Stimulated activated CD8-positive, alpha-beta memory T cell treated with anti-CD3 and anti-CD28 coated beads, Interleukin-15, amount 100 ng/mL, for 24 hours (primary cell): ENCODE data around the gene HASPIN.

Experiments
- DNase-seq: peaks from one replicate; pipeline ENCODE4 v3.0.0-alpha.2; 2020; ENCODE audit warnings: low read depth

The HASPIN gene

DNA sequence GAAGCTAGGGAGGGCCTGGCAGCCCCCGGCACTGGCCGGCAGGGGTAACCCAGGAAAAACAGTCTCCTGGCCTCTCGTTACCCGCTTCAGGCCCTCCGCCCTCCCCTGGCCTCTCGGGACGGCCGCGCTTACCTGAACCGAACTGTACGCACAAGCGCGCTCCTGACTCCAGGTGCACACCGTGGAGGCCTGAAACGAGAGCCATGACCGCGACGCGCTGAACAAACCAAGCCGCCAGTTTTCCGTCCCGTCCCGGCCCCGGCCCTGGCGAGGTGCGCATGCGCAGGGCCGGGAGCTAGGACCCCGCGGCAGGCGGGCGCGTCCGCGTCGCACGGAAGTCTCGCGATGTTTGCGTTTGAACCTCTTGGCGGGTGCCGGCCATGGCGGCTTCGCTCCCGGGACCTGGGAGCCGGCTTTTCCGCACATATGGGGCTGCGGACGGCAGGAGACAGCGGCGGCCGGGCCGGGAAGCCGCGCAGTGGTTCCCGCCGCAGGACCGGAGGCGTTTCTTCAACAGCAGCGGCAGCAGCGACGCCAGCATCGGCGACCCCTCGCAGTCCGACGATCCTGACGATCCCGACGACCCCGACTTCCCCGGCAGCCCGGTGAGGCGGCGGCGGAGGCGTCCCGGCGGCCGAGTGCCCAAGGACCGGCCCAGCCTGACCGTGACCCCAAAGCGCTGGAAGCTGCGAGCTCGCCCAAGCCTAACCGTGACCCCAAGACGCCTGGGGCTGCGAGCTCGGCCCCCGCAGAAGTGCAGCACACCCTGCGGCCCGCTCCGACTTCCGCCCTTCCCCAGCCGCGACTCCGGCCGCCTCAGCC is at the start of gene HASPIN:
Gene HASPIN, plus strand, starts transcription at position 348 of the 822 bp plus-strand sequence. Its CDS starts 33 bp downstream, at position 381.
- DNase-seq: peak; percentile 90

- no peak for DNase-seq
These were observed 47.8 kb upstream of the HASPIN start for GRCh38 chr17:3675886-3676285.

DNA sequence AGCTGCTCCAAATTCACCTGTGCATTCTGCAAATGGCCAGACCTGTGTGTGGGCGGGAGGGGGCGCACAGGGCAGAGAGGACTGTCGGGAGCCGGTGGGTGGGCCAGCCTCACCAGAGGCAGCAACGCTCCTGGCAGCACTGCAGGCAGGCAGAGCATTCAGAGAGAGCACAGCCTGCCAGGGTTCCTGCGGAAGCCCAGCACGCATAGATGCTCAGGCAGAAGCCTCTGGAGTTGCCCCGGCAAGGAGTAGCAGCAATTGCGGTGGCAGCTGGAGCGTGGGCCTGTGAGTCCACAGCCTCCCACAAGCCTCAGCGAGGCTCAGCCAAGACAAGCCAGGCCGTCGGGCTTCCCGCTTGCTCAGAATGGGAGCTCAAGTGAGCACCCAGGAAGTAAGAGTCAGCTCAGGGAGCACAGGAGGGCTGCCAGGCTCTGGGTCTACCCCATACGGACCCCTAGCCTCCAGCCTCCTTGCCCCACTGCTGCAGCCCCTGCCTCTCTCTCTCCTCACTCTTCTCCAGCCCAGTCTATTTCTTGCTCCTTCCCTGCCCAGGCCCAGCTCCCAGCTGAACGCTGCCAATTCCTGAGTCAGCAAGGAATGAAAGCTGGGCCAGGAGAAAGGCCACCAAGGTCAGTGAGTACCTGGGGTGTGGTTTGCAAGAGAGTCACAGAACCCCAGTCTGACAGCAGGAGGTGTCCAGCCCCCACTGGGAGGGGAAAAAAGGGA is 45.4 kb upstream of the HASPIN start:
- no peak for DNase-seq

DNA sequence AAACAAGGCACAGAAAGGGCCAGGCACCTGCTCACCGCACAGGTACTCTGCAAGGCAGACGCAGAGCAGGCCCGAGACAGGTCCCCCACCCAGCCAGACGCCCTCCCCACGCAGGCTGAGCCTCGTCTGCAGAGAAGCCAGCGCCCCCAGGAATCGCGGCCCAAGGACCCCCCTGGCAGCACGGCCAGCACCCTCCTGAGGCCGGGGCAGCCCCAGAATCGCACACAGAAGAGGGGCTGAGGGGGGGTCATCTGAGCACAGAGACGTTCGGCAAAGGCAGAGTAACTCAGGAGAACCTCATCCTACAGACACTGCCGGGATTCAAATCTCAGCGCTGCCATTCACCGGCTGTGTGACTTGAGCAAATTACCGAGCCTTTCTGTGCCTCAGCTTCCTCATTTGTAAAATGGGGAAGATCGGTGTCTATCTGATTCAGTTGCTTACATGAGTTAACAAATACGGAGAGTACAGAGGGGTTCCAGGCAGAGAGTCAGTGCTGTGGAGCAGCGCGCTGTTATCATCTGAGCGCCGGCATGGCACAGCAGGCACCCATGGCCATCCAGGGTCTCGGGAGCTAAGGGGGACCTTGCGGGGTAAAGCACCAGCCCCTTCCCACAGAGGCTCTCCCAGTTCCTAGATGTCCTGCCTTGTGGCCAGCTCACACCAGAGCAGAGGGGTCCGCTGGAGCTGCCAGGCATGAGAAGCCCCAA is 44.7 kb upstream of the HASPIN start:
- no peak for DNase-seq

DNA sequence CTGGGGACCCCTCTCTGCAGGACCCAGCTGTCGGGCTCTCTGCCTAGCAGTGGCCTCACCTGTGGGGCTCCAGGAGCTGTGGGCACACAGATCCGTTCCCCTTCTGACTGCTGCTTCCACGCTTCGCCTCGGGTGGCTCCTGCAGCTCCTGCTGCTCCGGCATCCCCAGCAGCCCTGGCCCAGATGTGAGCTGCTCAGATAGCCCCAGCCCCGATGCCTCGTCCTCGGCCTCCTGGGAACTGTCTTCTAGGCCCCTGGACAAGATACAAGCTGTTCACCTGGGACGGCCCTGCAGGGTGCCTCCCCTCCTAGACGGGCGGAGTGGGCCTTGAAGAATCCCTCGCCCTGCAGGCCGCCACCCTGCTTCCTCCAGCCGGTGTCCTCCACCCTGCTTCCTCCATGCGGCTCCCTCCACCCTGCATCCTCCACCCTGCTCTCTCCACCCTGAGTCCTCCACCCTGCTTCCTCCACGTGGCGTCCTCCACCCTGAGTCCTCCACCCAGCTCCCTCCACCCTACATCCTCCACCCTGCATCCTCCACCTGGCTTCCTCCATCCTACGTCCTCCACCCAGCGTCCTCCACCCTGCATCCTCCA is 44.1 kb upstream of the HASPIN start:
- no peak for DNase-seq

DNA sequence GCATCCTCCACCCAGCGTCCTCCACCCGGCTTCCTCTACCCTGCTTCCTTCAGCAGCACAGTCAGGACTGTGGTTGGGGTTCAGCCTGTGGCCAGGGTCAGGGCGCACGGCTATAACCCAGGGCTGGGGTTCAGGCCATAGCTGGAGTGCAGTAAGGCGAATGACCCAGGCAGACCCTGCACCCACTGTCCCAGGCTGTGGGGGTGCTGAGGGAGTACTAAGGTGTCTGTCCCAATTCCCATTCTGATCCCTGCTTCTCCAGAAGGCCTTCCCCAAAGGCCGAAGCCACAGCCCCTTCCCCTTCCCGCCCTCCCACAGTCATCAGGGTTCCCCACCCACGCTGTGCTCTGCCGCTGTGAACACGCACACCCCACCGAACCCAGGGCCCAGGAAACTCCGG is 42.6 kb upstream of the HASPIN start:
- DNase-seq: no peak

DNA sequence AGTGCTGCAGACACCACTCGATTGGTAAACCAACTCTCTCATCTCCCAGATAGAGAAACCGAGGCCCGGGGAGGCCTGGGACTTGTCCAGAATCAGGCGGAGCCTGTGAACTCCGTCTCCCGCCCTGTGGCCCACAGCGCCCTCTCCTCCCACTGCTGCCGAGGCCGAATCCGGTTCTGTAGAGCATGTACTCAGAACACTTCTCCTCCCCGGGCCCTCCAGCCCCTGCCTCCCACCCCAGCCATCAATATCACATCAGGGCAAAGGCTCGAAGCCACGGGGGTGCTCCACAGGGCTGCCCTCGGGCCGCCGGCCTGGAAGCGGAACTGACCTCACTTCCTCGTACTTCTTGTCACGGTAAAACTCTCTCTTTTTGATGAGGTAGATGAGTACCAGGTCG is 42.1 kb upstream of the HASPIN start:
- no peak for DNase-seq

DNA sequence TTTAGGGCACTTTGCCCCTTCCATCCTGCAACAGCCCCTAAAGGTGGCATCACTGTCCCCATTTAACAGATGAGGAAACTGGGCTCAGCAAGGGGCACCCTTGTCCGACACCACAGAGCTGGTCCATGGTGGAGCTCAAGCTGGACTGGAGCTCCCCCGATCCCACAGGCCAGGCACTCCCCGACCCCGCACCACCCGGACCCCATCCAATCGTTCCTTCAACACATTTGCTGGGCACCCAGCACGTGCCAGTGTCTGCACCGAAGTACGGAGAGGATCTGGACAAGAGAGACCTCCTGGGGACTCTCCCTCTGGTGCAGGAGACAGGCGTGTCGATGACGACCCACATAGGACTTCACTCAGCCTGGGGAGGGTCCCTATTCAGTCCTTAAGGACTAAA is 41.7 kb upstream of the HASPIN start:
- DNase-seq: no peak

DNA sequence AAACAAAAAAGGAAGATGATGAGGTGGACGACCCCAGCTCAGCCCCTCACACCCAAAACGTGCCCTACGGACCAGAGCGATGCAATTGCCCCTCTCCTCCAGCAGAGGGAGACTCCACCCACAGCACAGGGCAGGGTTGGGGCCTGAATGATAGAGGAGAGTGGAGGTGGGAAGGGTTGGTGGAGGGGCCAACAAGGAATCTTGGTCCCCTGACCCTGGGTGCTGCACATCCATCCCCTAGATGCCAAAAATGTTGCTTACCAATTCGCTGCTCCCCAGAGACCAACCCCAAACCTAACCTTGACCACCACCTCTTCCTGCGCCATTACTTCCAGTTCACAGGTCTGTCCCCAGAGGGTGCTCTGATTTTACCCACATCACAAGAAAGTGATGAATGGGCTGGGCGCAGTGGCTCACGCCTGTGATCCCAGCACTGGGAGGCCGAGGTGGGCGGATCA is 40.6 kb upstream of the HASPIN start:
- no peak for DNase-seq

DNA sequence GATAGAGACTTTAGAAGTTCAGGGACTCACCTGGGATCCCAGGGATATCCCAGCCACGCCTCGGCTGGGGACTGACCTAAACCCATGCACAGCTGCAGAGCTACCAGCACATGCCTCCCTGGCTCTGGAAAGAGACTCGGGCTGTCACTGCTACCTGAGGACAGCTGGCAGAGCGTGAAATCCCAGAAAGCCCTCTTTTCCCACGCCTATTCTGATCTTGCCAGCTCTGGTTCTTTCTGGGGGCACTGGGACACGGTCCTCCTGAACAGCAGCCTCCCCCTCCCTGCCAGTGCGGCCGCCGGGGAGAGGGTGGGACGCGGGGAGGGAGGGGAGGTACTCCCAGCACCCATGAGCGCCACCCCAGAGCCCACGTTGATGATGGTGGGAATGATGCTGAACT is 38.5 kb upstream of the HASPIN start:
- no peak for DNase-seq

DNA sequence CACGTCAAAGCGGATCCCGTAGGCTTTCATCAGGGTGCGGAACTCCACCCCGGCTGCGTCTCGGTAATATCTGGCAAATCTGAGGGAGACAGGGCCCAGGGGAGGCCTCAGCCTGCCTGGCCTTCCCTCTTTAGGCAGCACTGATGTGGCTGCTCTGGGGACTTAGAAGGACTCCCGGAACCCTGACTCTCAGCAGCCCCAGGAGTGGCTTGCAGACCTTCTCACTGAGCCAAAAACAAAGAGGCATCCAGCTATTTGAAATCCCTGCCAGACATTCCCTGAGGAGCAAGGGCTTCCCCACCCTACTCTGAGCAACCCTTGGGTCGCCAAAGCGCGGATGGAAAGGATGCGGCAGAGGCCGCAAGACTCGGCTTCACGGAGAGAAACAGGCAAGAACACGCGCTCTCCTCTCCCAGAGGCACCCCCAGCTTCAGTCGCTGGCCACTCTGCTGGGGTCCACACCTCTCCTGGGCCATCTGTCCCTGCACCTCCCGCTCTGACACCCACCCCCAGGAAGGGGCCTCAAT is 35.6 kb upstream of the HASPIN start:
- no peak for DNase-seq

DNA sequence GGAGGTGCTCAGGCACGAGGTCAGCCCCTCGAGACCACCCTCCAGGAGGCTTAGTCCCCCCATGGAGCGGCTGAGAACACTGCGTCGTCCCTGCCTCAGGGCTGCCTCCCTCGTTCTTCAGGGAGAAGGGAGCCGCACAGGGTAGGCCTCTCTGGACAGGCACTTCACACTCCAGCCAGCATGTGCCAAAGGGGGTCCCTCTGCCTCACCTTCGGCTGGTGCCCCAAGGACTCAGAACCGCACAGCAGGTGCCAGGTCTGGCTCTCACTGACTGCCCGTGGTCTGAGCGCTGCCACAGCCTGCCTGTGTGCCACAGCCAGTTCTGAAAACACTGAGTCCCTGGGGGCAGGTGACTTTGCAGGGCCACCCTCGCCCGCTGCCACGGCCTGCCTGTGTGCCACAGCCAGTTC is 34.8 kb upstream of the HASPIN start:
- no peak for DNase-seq

- DNase-seq: no peak
These were observed 34.2 kb upstream of the HASPIN start for GRCh38 chr17:3689262-3690093.

- DNase-seq: no peak
These were observed 33.5 kb upstream of the HASPIN start for GRCh38 chr17:3690094-3690715.

DNA sequence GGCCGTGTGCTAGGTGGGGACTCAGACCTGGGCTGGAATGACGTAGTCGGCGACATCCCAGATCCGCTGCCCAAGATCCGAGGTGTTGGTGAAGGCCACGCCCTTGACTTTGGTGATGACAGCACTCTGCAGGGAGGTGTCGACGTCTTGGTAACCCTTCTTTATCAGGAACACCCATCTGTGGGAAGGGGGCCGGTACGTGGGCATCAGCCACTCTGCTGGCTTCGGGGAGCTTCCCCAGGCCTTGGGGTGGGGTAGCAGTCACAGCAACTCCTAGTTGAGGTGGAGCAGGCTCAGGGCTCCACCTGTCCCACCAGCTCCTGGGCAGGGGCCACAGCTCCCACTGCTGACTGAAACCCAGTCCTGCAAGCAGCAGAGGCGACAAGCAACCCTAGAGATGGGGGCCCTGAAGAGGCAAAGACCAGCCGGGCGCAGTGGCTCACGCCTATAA is 32.1 kb upstream of the HASPIN start:
- no peak for DNase-seq

- no peak for DNase-seq
These were observed 31.4 kb upstream of the HASPIN start for GRCh38 chr17:3692346-3692745.

DNA sequence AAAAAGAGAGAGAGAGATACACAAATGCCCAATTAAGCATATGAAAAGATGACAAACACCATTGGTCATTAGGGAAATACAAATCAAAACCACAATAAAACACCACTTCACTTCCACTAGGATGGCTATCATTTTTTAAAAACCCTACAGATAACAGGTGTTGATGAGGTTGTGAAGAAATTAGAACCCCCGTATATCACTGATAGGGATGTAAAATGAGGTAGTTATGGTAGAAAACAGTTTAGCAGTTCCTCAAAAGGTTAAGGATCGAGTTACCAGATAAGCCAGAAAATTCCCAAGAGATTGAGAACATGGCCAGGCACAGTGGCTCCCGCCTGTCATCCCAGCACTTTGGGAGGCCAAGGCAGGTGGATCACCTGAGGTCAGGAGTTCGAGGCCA is 30.6 kb upstream of the HASPIN start:
- DNase-seq: no peak

GRCh38 chr17:3693829-3694231 is 29.9 kb upstream of the HASPIN start:
- DNase-seq: no peak

DNA sequence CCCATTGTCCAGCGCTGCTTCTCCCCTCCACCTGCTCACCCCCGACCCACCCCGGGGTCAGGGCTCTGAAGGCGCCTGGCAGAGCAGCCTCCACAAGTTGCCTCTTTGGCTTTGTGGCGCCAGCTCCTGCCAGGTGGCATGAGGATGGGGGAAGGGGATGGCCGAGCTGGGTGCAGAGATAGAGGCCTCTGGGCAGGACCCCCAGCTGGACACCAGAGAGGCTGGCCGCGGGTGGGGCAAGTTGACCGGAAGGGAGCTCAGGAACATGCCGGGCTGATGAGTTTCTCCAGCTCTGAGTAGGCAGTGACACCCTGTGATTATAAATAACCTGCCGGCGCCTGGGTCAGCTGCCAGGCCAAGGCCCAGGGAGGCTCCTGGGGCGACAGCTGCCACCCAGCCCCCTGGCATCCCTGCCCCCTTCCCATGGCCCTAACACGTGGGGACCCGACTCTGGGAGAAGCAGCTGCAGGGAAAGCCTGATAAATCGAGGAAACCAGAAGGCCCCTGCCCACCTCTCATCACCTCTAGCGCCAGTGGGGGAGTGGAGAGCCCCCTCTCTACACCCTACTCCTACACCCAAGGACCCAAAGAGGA is 28.5 kb upstream of the HASPIN start:
- DNase-seq: no peak

- peak; percentile 21 for DNase-seq
These were observed 27.8 kb upstream of the HASPIN start, which contains the start of gene P2RX5 for GRCh38 chr17:3695723-3696411. Gene P2RX5, minus strand, starts transcription at chr17:3696155. Its CDS starts 150 bp downstream, at chr17:3696005.
